ENCODE results near the gene NSD1. TPM values are rescaled to one million over a fixed set of nuclear protein-coding genes. Genes with fewer than 3 reads are reported as not detected.
A peak's percentile ranks its signal among the peaks of the same experiment; 100 is the strongest.

The NSD1 gene
- total and polyA plus RNA-seq, 2 experiments from 2014 or later, result 26.6 to 28.8 TPM

DNA sequence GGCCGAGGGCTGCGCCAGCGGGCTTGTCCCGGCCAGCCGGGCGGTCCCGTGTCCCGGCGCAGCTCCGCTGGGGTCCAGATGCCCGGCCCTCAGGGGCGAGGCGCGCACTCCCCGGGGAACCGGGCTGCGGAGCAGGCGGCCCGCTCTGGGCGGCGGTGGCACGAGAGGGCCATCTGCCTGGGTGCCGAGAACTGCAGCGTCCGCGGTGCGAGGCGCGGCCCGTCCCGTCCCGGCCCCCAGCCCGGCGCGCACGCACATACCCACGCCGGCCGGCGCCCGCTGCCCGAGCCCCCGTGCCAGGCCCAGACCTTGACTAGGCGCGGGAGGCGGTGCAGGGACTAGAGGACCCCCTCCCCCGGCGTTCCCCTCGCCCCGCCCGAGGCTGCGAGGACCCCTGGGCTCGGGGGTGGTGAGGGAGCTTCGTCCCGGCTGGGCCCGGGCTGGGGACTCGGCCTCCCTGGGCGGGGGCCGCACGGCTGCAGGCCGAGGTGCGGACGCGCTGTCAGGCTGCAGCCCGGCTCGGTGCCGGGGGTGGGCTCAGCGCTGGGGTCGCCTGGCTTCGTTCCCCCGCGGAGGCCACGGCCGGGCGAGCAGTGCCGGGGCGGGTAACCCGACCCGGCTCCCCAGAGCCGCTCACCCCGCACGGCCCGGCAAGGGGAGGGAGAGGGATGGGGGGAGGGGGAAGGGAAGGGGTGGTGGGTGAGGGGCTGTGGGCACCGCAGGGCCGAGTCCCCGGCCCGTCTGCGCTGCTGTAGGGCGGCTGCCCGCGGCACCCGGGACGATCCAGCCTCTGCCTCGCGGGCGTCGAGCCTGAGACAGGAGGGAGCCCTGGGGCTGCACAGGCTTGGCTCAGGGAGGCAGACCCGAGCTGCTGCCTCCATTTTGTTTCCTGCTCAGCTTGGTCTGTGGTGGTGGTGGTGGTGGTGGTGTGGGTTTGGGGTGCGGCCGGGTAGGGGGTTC, 1.2 kb upstream of the NSD1 start:
- 9% methylated on average over 43 of the region's 100 CpGs for whole genome bisulfite sequencing (ENCODE audit: low lambda C conversion rate, missing lambda C conversion rate)
- Histone ChIP-seq H3K4me1 (ENCODE audit: insufficient read depth) (peaks cover 41% of the 10 kb centered on the region), H3K9me3 (ENCODE audit: low read depth) (no peaks in the 10 kb centered on the region), H4K20me1 (ENCODE audit: insufficient read depth, poor library complexity, severe bottlenecking) (peaks cover 4% of the 10 kb centered on the region), H2AFZ (peak overlapping the region; percentile 98), H3K4me3 (peak overlapping the region; percentile 26), H3K27ac (peak overlapping the region; percentile 90), H3K4me2 (peak overlapping the region; percentile 97), H3K79me2 (peaks cover 26% of the 10 kb centered on the region), H3K27me3 (no peaks in the 10 kb centered on the region), H3K36me3 (replicated peaks; ENCODE audit: insufficient read depth, low read depth) (peaks cover 12% of the 10 kb centered on the region), H3K9me2 (replicated peaks; ENCODE audit: insufficient read depth) (no peaks in the 10 kb centered on the region)
- peak; percentile 67 for DNase-seq (ENCODE audit: low spot score)
- TF ChIP-seq, protein P1, sequence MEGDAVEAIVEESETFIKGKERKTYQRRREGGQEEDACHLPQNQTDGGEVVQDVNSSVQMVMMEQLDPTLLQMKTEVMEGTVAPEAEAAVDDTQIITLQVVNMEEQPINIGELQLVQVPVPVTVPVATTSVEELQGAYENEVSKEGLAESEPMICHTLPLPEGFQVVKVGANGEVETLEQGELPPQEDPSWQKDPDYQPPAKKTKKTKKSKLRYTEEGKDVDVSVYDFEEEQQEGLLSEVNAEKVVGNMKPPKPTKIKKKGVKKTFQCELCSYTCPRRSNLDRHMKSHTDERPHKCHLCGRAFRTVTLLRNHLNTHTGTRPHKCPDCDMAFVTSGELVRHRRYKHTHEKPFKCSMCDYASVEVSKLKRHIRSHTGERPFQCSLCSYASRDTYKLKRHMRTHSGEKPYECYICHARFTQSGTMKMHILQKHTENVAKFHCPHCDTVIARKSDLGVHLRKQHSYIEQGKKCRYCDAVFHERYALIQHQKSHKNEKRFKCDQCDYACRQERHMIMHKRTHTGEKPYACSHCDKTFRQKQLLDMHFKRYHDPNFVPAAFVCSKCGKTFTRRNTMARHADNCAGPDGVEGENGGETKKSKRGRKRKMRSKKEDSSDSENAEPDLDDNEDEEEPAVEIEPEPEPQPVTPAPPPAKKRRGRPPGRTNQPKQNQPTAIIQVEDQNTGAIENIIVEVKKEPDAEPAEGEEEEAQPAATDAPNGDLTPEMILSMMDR (IDR thresholded peaks at IDR 0.05; ENCODE audit: poor library complexity), result no peak
- no peak for TF ChIP-seq EZH2phosphoT487 (IDR thresholded peaks at IDR 0.05; ENCODE audit: low read depth, severe bottlenecking, unreplicated experiment)

DNA sequence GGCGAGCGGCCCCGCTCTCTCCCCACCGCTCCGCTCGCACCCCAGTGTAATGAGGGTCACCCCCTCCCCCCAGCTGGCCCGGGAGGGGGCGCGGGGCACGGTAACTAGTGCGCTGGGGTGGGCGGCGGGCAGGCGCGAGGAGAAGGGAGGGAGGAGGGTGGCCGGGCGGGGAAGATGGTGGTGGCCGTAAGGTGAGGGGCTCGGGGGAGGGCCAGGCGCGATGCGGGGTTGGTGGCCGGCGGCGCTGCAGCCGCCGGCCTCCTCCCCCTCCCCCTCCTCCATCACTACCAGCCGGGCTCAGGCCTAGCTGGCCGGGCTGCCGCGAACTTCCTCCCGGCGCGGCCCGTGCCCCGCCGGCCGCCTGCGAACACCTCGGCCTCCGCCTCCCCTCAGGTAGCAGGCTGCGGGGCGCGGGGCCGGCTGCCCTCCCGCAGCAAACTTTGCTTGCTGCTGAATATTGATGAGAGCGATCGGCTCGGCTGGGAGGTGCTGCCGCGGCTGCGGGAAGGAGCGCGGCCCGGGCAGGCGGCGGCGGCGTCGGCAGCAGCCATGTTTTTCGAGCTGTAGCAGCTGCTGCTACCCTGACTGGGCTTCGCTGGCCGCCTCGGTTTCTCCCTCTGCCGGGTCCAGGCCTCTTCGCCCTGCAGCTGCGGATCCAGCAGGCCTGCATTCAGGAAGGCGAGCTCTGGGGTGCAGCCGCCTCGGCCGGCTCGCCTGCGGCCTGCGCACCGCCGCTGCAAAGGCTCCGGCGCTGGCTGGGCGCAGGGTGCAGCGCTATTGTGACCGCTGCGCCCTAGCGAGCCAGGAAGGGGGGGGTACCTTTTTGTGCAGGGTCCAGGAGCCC, 502 bp downstream of the NSD1 start:
- TF ChIP-seq, protein P1 (IDR thresholded peaks at IDR 0.05; ENCODE audit: poor library complexity), result no peak
- TF ChIP-seq EZH2phosphoT487 (IDR thresholded peaks at IDR 0.05; ENCODE audit: low read depth, severe bottlenecking, unreplicated experiment) (no peak), EZH2 (IDR thresholded peaks at IDR 0.05; ENCODE audit: borderline replicate concordance) (no peak)
- H3K27ac ChIP-seq, result peak overlapping the region; percentile 91
- H2AFZ ChIP-seq, result peak overlapping the region; percentile 99
- no peaks in the 10 kb centered on the region for H3K27me3 ChIP-seq
- peaks cover 12% of the 10 kb centered on the region for H3K36me3 ChIP-seq (replicated peaks; ENCODE audit: insufficient read depth, low read depth)
- H3K4me2 ChIP-seq, result peak overlapping the region; percentile 97
- H3K79me2 ChIP-seq, result peaks cover 43% of the 10 kb centered on the region
- H3K9me3 ChIP-seq (ENCODE audit: low read depth), result no peaks in the 10 kb centered on the region
- H3K9me2 ChIP-seq (replicated peaks; ENCODE audit: insufficient read depth), result no peaks in the 10 kb centered on the region
- peak; percentile 79 for DNase-seq (ENCODE audit: low spot score)
- H3K4me1 ChIP-seq (ENCODE audit: insufficient read depth), result peaks cover 43% of the 10 kb centered on the region
- peak overlapping the region; percentile 94 for H3K4me3 ChIP-seq
- peaks cover 12% of the 10 kb centered on the region for H4K20me1 ChIP-seq (ENCODE audit: insufficient read depth, poor library complexity, severe bottlenecking)
- 2% methylated on average over 33 of the region's 83 CpGs for WGBS (ENCODE audit: low lambda C conversion rate, missing lambda C conversion rate)

DNA sequence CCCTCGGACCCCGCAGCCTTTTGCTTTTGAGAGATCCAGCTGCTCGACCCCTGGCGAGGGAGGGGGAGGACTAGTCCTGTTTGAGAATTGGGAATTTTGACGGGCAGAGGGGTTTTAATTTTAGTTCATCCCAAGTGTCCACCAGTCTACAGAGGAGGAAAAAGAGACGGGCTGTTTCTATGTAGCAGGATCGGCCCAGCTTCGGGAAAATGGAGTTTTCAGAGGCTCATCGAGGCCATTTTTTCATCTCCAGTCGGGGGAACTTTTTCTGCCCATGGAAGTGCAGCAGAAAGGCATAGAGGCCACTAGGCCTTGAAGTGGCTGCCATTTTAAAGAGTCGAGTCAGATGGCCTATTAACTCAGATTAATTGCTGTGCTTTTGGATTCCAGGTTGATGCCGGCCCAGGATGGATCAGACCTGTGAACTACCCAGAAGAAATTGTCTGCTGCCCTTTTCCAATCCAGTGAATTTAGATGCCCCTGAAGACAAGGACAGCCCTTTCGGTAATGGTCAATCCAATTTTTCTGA, 1.2 kb downstream of the NSD1 start:
- Histone ChIP-seq H3K79me2 (peaks cover 50% of the 10 kb centered on the region), H3K4me1 (ENCODE audit: insufficient read depth) (peaks cover 43% of the 10 kb centered on the region)

More for the DNA sequence above, 1.2 kb downstream of the NSD1 start:
- Histone ChIP-seq H3K27me3 (no peaks in the 10 kb centered on the region), H2AFZ (peak overlapping the region; percentile 99), H3K4me3 (peak overlapping the region; percentile 94), H3K9me3 (ENCODE audit: low read depth) (no peaks in the 10 kb centered on the region), H3K27ac (peak overlapping the region; percentile 91), H3K9me2 (replicated peaks; ENCODE audit: insufficient read depth) (no peaks in the 10 kb centered on the region), H3K4me2 (peak overlapping the region; percentile 97), H4K20me1 (ENCODE audit: insufficient read depth, poor library complexity, severe bottlenecking) (peaks cover 19% of the 10 kb centered on the region), H3K36me3 (replicated peaks; ENCODE audit: insufficient read depth, low read depth) (peaks cover 12% of the 10 kb centered on the region)
- no peak for DNase-seq (ENCODE audit: low spot score)
- no peak for TF ChIP-seq EZH2 (IDR thresholded peaks at IDR 0.05; ENCODE audit: borderline replicate concordance)
- no peak for TF ChIP-seq EZH2phosphoT487 (IDR thresholded peaks at IDR 0.05; ENCODE audit: low read depth, severe bottlenecking, unreplicated experiment)
- TF ChIP-seq, protein P1 (IDR thresholded peaks at IDR 0.05; ENCODE audit: poor library complexity), result no peak
- WGBS (ENCODE audit: low lambda C conversion rate, missing lambda C conversion rate), result 19% methylated on average over 13 of the region's 13 CpGs
